SK-N-SH (cell line): ENCODE results near the gene NTSR1. TPM values are rescaled to one million over a fixed set of nuclear protein-coding genes. Genes with fewer than 3 reads are reported as not detected.

Experiments
- CTCF ChIA-PET: fragments of 300-600, 350-600 bp; formaldehyde crosslinking; extraction: SDS; loops from one replicate; lab custom pipeline; 2021; lab: Yijun Ruan, JAX
- POLR2A ChIA-PET: fragments of 350-600 bp; sonication (Branson Sonifier 250); formaldehyde crosslinking; extraction: SDS; loops from one replicate; lab custom pipeline; 2020; ENCODE audit warnings: antibody characterized with exemption, inconsistent platforms; lab: Yijun Ruan, JAX
- DNase-seq: peaks from one replicate; pipeline ENCODE4 v3.0.0; 2012
- H2AFZ ChIP-seq: fragments of 200-600 bp; sonication (generic); 2 replicates; pipeline ENCODE4 v1.8.1; 2016; ENCODE audit warnings: antibody characterized with exemption, mild to moderate bottlenecking, low read depth
- H3F3A ChIP-seq: fragments of 200-600 bp; sonication (generic); replicated peaks from 2 replicates; pipeline ENCODE3; 2016; ENCODE audit warnings: antibody characterized with exemption, mild to moderate bottlenecking; ENCODE audit not compliant: insufficient read depth
- H3K27ac ChIP-seq, 2 experiments: fragments of 200-500 bp in 1 of 2; fragments of 200-600 bp in 1 of 2; sonication (Bioruptor generic) in 1 of 2; sonication (generic), shearing (Covaris generic) in 1 of 2; 2 replicates each; pipeline versions ENCODE4 v1.5.1 to v1.6.1; 2014 to 2016; ENCODE audit warnings: low read depth in 2 of 2, inconsistent platforms in 1 of 2, low read length in 1 of 2, mild to moderate bottlenecking in 1 of 2, mixed read lengths in 1 of 2
- H3K27me3 ChIP-seq: fragments of 200-600 bp; sonication (generic), shearing (Covaris generic); 2 replicates; pipeline ENCODE4 v1.6.1; 2016; ENCODE audit warnings: mixed run types; ENCODE audit not compliant: insufficient read depth
- H3K36me3 ChIP-seq, 2 experiments: fragments of 200-500 bp in 1 of 2; fragments of 200-600 bp in 1 of 2; sonication (Bioruptor generic) in 1 of 2; sonication (generic) in 1 of 2; replicated peaks in 1 of 2; 2 replicates each; pipeline versions ENCODE3 to v1.5.1; 2014 to 2016; ENCODE audit warnings: low read length in 1 of 2, mild to moderate bottlenecking in 1 of 2; ENCODE audit not compliant: insufficient read depth in 2 of 2, control insufficient read depth in 1 of 2
- H3K4me1 ChIP-seq, 2 experiments: fragments of 200-500 bp in 1 of 2; fragments of 200-600 bp in 1 of 2; sonication (Bioruptor generic) in 1 of 2; sonication (generic), shearing (Covaris generic) in 1 of 2; 2 replicates each; pipeline versions ENCODE4 v1.5.1 to v1.6.1; 2014 to 2016; ENCODE audit warnings: low read depth in 1 of 2, low read length in 1 of 2, mixed run types in 1 of 2; ENCODE audit not compliant: insufficient read depth in 2 of 2, control insufficient read depth in 1 of 2
- H3K4me2 ChIP-seq: fragments of 200-600 bp; sonication (generic), shearing (Covaris generic); 2 replicates; pipeline ENCODE4 v1.6.1; 2017; ENCODE audit warnings: mixed run types
- H3K4me3 ChIP-seq, 2 experiments: fragments of 200-500 bp in 1 of 2; fragments of 200-600 bp in 1 of 2; sonication (Bioruptor generic) in 1 of 2; sonication (generic), shearing (Covaris generic) in 1 of 2; 2 replicates each; pipeline versions ENCODE4 v1.5.1 to v1.8.1; 2014 to 2016; ENCODE audit warnings: low read depth in 2 of 2, inconsistent platforms in 1 of 2, low read length in 1 of 2, mild to moderate bottlenecking in 1 of 2, mixed read lengths in 1 of 2, moderate library complexity in 1 of 2
- H3K79me2 ChIP-seq: fragments of 200-600 bp; sonication (generic); 2 replicates; pipeline ENCODE4 v1.8.1; 2017; ENCODE audit warnings: mild to moderate bottlenecking; ENCODE audit not compliant: insufficient read depth
- H3K9ac ChIP-seq: fragments of 200-600 bp; sonication (generic); 2 replicates; pipeline ENCODE4 v1.6.1; 2017; ENCODE audit warnings: mixed run types
- H3K9me2 ChIP-seq: fragments of 200-600 bp; sonication (generic); 2 replicates; pipeline ENCODE4 v1.6.1; 2017; ENCODE audit warnings: mixed run types
- H3K9me3 ChIP-seq: fragments of 200-600 bp; sonication (generic); 2 replicates; pipeline ENCODE4 v1.6.1; 2017; ENCODE audit warnings: mixed run types, mild to moderate bottlenecking, moderate library complexity
- H4K20me1 ChIP-seq: fragments of 200-600 bp; sonication (generic); 2 replicates; pipeline ENCODE4 v1.6.1; 2017; ENCODE audit warnings: mild to moderate bottlenecking, mixed run types; ENCODE audit not compliant: insufficient read depth
- FOSL2 ChIP-seq: IDR thresholded peaks from 2 replicates; pipeline ENCODE4 v1.4.0; 2012; ENCODE audit warnings: low read depth, mild to moderate bottlenecking, moderate library complexity, borderline replicate concordance
- GABPA ChIP-seq: IDR thresholded peaks from 2 replicates; pipeline ENCODE4 v1.4.0; 2012; ENCODE audit warnings: low read depth, mild to moderate bottlenecking
- GATA2 ChIP-seq: sonication (generic); formaldehyde crosslinking; IDR thresholded peaks from 2 replicates; pipeline ENCODE4 v1.5.0; 2020; ENCODE audit warnings: mild to moderate bottlenecking, missing genetic modification reagents
- JUND ChIP-seq: IDR thresholded peaks from 2 replicates; pipeline ENCODE4 v1.4.0; 2012
- MAX ChIP-seq: IDR thresholded peaks from 2 replicates; pipeline ENCODE4 v1.4.0; 2012; ENCODE audit warnings: low read depth
- MEF2A ChIP-seq: IDR thresholded peaks from 2 replicates; pipeline ENCODE4 v1.4.0; 2012; ENCODE audit warnings: low read depth, borderline replicate concordance
- MXI1 ChIP-seq: IDR thresholded peaks from 2 replicates; pipeline ENCODE4 v1.6.1; 2012; ENCODE audit warnings: mild to moderate bottlenecking, low read depth, low read length, improper control_type of control experiment
- NRF1 ChIP-seq: IDR thresholded peaks from 2 replicates; pipeline ENCODE4 v1.6.1; 2012; ENCODE audit warnings: low read depth, mild to moderate bottlenecking, low read length
- POLR2AphosphoS5 ChIP-seq: IDR thresholded peaks from 2 replicates; pipeline ENCODE4 v1.6.1; 2012; ENCODE audit warnings: low read depth, low read length
- RCOR1 ChIP-seq: fragments of 150-350 bp; IDR thresholded peaks from 2 replicates; pipeline ENCODE4 v1.6.1; 2017; ENCODE audit warnings: antibody characterized with exemption, low read length
- RXRA ChIP-seq: IDR thresholded peaks from 2 replicates; pipeline ENCODE4 v1.4.0; 2012; ENCODE audit warnings: low read depth, mild to moderate bottlenecking, borderline replicate concordance
- SMC3 ChIP-seq: IDR thresholded peaks from 2 replicates; pipeline ENCODE4 v1.6.1; 2012; ENCODE audit warnings: low read depth, low read length, improper control_type of control experiment
- TAF1 ChIP-seq: IDR thresholded peaks from 2 replicates; pipeline ENCODE4 v1.6.1; 2012; ENCODE audit warnings: low read depth, mild to moderate bottlenecking, low read length, moderate library complexity, borderline replicate concordance
- TCF12 ChIP-seq: IDR thresholded peaks from 2 replicates; pipeline ENCODE4 v1.4.0; 2012
- WGBS: methylation state at CpG from one replicate; pipeline ENCODE4 v1.1.6; 2017; ENCODE audit warnings: low lambda C conversion rate; 5-methylcytosine and 5-hydroxymethylcytosine counted together
- polyA plus RNA-seq, 3 experiments: library from polyadenylated mRNA; depleted of rRNA; stranded (reverse); fragments of >200 nt; gene quantifications; 2 replicates each; pipeline ENCODE4 v1.2.3, GENCODE V29; 2012
- TF ChIP-seq, protein P1 (sequence below): fragments of 200-600 bp; sonication (generic); IDR thresholded peaks from 2 replicates; pipeline ENCODE4 v1.6.1; 2017; ENCODE audit warnings: antibody characterized with exemption, mild to moderate bottlenecking, moderate library complexity
- TF ChIP-seq, protein P2 (sequence below): fragments of 150-350 bp; IDR thresholded peaks from 2 replicates; pipeline ENCODE4 v1.6.1; 2017; ENCODE audit warnings: antibody characterized with exemption, low read length, low read depth, borderline replicate concordance
- TF ChIP-seq, protein P3 (sequence below): IDR thresholded peaks from 2 replicates; pipeline ENCODE4 v1.4.0; 2012; ENCODE audit warnings: low read depth, borderline replicate concordance
- TF ChIP-seq, protein P4 (sequence below): IDR thresholded peaks from 2 replicates; pipeline ENCODE4 v1.4.0; 2012; ENCODE audit warnings: low read depth, borderline replicate concordance

The NTSR1 gene
- polyA plus RNA-seq, 1 of the 3 experiments (the other 2 are of a cell fraction): 8.2 TPM

DNA sequence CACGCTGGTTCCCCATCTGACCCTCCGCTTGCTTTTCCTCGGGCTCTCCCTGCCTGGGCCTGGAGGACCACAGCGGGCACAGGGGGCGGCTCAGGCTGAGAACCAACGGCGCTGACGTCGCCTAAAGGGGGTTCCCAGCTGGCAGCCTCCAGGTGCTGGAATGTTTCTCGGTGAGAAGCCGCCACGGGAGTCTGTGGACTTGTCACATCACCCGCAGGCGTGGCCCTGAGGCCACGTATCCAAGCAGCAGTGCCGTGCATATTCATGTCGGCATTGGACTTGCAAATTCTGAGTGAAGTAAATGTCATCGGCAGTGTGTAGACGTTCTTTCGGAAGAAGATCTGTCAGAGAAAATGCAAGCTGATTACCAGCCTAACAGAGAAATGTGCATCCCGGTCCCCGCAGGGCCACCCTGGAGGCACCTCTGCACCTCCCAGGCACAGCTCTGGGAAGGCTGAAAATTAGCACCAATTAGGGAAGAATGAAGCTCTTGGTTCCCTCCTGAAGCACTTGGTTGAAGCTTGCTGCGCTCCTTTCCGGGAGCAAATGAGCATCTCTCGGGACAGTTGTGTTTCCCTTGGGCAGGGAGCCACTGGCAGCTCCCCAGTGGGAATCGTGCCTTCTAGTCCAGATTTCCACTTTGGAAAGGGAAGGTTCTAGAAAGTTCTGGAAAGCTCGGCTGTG lies 24.3 kb downstream of the NTSR1 start:
- Histone ChIP-seq H3K27ac (no peak overlapping the region), H3K36me3 (no peaks in the 10 kb centered on the region), H2AFZ (no peak overlapping the region), H3K79me2 (no peaks in the 10 kb centered on the region), H3K4me2 (no peak overlapping the region), H4K20me1 (no peaks in the 10 kb centered on the region), H3K9me3 (no peaks in the 10 kb centered on the region), H3K9me2 (no peaks in the 10 kb centered on the region)
- WGBS: 88% methylated on average over 27 of the region's 27 CpGs
- DNase-seq: no peak
- POLR2A ChIA-PET: no interaction called here
- TF ChIP-seq, protein P1, sequence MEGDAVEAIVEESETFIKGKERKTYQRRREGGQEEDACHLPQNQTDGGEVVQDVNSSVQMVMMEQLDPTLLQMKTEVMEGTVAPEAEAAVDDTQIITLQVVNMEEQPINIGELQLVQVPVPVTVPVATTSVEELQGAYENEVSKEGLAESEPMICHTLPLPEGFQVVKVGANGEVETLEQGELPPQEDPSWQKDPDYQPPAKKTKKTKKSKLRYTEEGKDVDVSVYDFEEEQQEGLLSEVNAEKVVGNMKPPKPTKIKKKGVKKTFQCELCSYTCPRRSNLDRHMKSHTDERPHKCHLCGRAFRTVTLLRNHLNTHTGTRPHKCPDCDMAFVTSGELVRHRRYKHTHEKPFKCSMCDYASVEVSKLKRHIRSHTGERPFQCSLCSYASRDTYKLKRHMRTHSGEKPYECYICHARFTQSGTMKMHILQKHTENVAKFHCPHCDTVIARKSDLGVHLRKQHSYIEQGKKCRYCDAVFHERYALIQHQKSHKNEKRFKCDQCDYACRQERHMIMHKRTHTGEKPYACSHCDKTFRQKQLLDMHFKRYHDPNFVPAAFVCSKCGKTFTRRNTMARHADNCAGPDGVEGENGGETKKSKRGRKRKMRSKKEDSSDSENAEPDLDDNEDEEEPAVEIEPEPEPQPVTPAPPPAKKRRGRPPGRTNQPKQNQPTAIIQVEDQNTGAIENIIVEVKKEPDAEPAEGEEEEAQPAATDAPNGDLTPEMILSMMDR: no peak
- no peak for TF ChIP-seq TAF1
- no peak for TF ChIP-seq RCOR1
- TF ChIP-seq, protein P2, sequence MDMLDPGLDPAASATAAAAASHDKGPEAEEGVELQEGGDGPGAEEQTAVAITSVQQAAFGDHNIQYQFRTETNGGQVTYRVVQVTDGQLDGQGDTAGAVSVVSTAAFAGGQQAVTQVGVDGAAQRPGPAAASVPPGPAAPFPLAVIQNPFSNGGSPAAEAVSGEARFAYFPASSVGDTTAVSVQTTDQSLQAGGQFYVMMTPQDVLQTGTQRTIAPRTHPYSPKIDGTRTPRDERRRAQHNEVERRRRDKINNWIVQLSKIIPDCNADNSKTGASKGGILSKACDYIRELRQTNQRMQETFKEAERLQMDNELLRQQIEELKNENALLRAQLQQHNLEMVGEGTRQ: no peak
- no peak for TF ChIP-seq MAX
- TF ChIP-seq, all 33 proteins: peak for 0
- H3K27me3 ChIP-seq: no peaks in the 10 kb centered on the region
- no peak overlapping the region for H3K4me3 ChIP-seq
- no peak overlapping the region for H3K9ac ChIP-seq
- CTCF ChIA-PET: interaction anchor here (0.6 to 4.2 kb wide), 2 partner anchors 25 to 58 kb away, joined by 4 to 17 read pairs; no protein-coding TSS in a partner anchor
- no peaks in the 10 kb centered on the region for H3F3A ChIP-seq
- H3K4me1 ChIP-seq: no peaks in the 10 kb centered on the region; a peak in 2 of 4 replicates

- CTCF ChIA-PET: interaction anchor here (4.2 kb wide), 1 partner anchor 58 kb away, joined by 17 read pairs; no protein-coding TSS in a partner anchor
- Histone ChIP-seq H3F3A (no peaks in the 10 kb centered on the region), H3K4me2 (no peak overlapping the region), H3K36me3 (no peaks in the 10 kb centered on the region), H4K20me1 (no peaks in the 10 kb centered on the region), H3K4me3 (no peak overlapping the region), H3K9ac (no peak overlapping the region), H3K9me2 (no peaks in the 10 kb centered on the region), H2AFZ (no peak overlapping the region), H3K4me1 (peaks cover 1% of the 10 kb centered on the region in 2 experiments; a peak in 3 of 4 replicates), H3K27ac (no peak overlapping the region), H3K9me3 (no peaks in the 10 kb centered on the region), H3K79me2 (no peaks in the 10 kb centered on the region), H3K27me3 (no peaks in the 10 kb centered on the region)
- no peak for DNase-seq
- POLR2A ChIA-PET: no interaction called here
- TF ChIP-seq GATA2 (CRISPR knock-in tag) (no peak), POLR2AphosphoS5 (no peak), JUND (no peak), GABPA (no peak), FOSL2 (no peak), SMC3 (no peak), TCF12 (no peak), MXI1 (no peak), NRF1 (no peak), RCOR1 (no peak), RXRA (no peak), MEF2A (no peak)
- TF ChIP-seq, protein P2: no peak
- TF ChIP-seq, protein P3, sequence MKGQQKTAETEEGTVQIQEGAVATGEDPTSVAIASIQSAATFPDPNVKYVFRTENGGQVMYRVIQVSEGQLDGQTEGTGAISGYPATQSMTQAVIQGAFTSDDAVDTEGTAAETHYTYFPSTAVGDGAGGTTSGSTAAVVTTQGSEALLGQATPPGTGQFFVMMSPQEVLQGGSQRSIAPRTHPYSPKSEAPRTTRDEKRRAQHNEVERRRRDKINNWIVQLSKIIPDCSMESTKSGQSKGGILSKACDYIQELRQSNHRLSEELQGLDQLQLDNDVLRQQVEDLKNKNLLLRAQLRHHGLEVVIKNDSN: no peak
- TF ChIP-seq, protein P4, sequence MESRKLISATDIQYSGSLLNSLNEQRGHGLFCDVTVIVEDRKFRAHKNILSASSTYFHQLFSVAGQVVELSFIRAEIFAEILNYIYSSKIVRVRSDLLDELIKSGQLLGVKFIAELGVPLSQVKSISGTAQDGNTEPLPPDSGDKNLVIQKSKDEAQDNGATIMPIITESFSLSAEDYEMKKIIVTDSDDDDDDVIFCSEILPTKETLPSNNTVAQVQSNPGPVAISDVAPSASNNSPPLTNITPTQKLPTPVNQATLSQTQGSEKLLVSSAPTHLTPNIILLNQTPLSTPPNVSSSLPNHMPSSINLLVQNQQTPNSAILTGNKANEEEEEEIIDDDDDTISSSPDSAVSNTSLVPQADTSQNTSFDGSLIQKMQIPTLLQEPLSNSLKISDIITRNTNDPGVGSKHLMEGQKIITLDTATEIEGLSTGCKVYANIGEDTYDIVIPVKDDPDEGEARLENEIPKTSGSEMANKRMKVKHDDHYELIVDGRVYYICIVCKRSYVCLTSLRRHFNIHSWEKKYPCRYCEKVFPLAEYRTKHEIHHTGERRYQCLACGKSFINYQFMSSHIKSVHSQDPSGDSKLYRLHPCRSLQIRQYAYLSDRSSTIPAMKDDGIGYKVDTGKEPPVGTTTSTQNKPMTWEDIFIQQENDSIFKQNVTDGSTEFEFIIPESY: no peak
- TF ChIP-seq, protein P1: no peak
Observed at GRCh38 chr20:62733526-62733842, 24.8 kb downstream of the NTSR1 start.
